Measurements from ENCODE around the gene LMO1.

The LMO1 gene

DNA sequence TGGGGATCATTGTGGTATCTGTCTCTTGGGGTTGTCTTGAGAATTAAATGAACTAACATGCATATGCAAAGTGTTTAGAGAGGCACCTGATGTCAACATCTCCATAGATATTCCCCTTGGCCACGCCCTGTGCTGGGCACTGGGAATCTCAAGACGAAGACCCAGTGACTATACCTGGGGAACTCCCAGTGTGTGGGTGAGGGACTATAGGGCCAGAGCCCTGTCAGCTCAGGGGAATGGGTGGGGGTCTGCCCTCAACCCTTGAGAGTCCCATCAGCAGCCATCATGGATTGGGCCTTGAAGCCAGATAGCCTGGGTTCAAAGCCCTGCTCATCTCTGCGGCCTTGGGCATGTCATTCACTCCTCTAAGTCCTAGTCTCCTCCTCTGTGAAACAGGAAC lies 21.6 kb upstream of the LMO1 start:
- H3K9me3 ChIP-seq (ENCODE audit: low read length) = no peaks in the 10 kb centered on the region
- H3K4me3 ChIP-seq (ENCODE audit: low read length) = no peak overlapping the region
- H3K4me1 ChIP-seq (ENCODE audit: insufficient read depth, low read length) = peaks cover 43% of the 10 kb centered on the region
- no peaks in the 10 kb centered on the region for H3K27me3 ChIP-seq (ENCODE audit: insufficient read depth, low read length)
- H3K36me3 ChIP-seq (ENCODE audit: insufficient read depth, low read length) = no peaks in the 10 kb centered on the region
- H2AFZ ChIP-seq (ENCODE audit: low read depth, low read length) = no peak overlapping the region

DNA sequence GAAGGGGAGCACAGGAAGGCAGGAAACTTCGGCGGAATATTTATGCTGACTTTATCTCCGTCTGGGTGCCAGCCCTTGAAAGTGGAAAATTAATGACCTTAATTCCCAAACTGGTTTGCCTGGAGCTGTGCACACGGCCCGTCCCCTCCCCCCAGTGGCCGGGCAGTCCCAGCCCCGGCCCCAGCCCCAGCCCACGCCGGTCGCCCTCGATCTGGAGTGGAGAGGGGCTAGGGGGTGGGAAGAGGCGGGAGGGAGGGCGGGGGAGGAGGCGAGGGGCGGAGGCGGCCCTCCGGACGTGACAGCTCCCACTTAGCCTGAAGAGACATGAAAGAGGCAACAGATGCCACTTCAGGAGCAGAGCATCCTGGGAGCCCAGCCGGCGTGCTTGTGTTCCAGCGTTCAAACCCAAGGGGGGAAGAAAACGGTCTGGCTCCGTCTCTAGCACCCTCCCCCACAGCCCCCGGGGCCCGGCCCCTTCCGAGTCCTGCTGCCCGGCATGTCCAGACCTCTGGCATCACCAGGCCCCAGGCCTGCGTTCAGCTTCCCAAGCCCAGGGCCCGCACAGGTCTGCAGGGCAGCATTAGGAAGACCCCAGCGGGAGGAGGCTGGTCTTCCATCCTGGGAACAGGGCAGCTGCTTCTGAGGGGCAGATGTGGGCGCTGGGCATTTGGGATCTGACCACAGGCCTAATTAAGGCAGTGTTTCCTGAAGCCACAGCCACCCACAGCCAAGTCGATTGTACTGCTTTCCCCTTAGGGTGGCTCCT lies 20.0 kb upstream of the LMO1 start:
- H3K4me1 ChIP-seq (ENCODE audit: insufficient read depth, low read length) = peaks cover 27% of the 10 kb centered on the region
- H2AFZ ChIP-seq (ENCODE audit: low read depth, low read length) = peak overlapping the region; percentile 77
- H3K9me3 ChIP-seq (ENCODE audit: low read length) = no peaks in the 10 kb centered on the region
- H3K27me3 ChIP-seq (ENCODE audit: insufficient read depth, low read length) = no peaks in the 10 kb centered on the region
- no peaks in the 10 kb centered on the region for H3K36me3 ChIP-seq (ENCODE audit: insufficient read depth, low read length)
- peak overlapping the region; percentile 20 for H3K4me3 ChIP-seq (ENCODE audit: low read length)

DNA sequence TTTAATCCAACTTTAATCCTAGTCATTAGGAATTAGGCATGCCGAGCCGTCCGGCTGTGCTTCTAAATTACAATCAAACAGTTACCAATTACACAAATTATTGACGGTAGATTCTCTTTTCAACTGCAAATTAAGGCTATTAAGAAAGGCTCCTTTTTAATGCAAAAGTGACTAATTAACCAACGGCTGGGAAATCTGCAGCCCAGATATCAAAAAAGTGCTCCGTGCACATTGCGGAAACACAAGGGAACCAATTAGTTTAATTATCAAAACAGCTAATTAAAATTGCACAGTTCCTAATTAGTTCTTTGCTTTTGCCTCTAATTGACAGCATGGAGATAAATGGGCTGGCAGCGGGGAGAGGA lies 19.4 kb upstream of the LMO1 start:
- Histone ChIP-seq H3K27me3 (ENCODE audit: insufficient read depth, low read length) (no peaks in the 10 kb centered on the region), H3K9me3 (ENCODE audit: low read length) (no peaks in the 10 kb centered on the region), H3K4me3 (ENCODE audit: low read length) (peak overlapping the region; percentile 20), H3K36me3 (ENCODE audit: insufficient read depth, low read length) (no peaks in the 10 kb centered on the region), H2AFZ (ENCODE audit: low read depth, low read length) (peak overlapping the region; percentile 71), H3K4me1 (ENCODE audit: insufficient read depth, low read length) (peaks cover 23% of the 10 kb centered on the region)

DNA sequence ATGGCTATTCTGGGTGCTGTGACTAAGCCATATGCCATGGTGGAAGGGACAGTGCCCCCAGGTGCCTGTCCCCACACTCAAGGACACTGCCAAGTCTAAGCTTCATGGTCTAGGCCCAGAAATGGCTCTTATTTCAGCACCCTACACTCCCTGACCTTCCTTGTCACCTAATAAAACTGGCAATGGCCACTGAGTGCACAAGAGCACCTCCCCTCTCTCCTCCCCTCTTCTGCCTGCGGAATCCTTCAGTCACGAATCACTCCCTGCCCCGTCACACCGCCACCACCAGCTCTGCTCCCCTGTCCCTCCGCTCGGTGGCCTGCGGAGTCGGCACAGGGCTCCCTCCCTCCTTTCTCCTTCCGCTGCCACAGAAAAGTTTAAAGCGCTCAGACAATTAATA lies 19.0 kb upstream of the LMO1 start:
- H3K27me3 ChIP-seq (ENCODE audit: insufficient read depth, low read length) = no peaks in the 10 kb centered on the region

DNA sequence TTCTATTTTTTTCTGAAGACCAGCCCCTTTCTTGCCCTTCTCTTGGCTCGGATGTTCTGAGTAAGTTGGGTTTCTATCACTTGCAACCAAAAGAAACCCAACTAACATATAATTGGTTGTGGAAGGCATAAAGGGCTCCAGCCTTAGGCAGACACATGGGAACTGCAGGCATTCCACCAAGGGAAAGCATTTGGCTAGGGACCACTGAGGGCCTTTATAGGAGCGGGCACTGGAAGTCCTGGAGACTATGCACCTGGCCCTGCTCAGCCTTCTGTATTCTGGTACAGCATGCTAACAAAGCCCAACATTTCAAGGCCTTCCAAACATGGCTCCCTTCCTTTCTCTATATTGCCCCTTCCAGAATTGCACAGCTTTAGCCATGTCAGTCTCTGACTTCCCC lies 17.6 kb upstream of the LMO1 start:
- Histone ChIP-seq H3K27me3 (ENCODE audit: insufficient read depth, low read length) (no peaks in the 10 kb centered on the region), H2AFZ (ENCODE audit: low read depth, low read length) (no peak overlapping the region), H3K9me3 (ENCODE audit: low read length) (no peaks in the 10 kb centered on the region), H3K4me3 (ENCODE audit: low read length) (no peak overlapping the region), H3K36me3 (ENCODE audit: insufficient read depth, low read length) (no peaks in the 10 kb centered on the region), H3K4me1 (ENCODE audit: insufficient read depth, low read length) (peaks cover 23% of the 10 kb centered on the region)

More for the DNA sequence above, 19.0 kb upstream of the LMO1 start:
- H3K36me3 ChIP-seq (ENCODE audit: insufficient read depth, low read length) = no peaks in the 10 kb centered on the region
- peaks cover 23% of the 10 kb centered on the region for H3K4me1 ChIP-seq (ENCODE audit: insufficient read depth, low read length)
- no peaks in the 10 kb centered on the region for H3K9me3 ChIP-seq (ENCODE audit: low read length)
- no peak overlapping the region for H3K4me3 ChIP-seq (ENCODE audit: low read length)
- H2AFZ ChIP-seq (ENCODE audit: low read depth, low read length) = no peak overlapping the region

DNA sequence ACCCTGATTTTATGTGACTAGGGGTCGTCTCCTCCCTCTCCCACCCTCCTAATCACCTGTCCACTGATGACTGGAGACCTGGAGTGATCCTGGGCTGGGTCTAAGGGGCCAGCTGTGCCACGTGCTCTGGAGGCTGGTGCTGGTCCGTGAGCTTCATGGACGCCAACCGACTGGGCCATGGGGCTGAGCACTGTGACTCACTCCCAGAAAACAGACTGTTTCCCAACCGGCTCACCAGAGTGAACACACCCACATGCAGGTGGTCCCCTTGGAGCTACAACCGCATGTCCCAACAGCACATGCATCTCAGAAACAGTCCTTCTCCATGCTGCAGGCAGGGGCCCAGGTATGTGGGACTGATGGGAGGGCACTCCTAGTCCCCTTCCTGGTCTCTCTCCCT lies 14.0 kb upstream of the LMO1 start:
- Histone ChIP-seq H3K4me1 (ENCODE audit: insufficient read depth, low read length) (peaks cover 4% of the 10 kb centered on the region), H3K9me3 (ENCODE audit: low read length) (no peaks in the 10 kb centered on the region), H2AFZ (ENCODE audit: low read depth, low read length) (no peak overlapping the region), H3K4me3 (ENCODE audit: low read length) (no peak overlapping the region), H3K27me3 (ENCODE audit: insufficient read depth, low read length) (no peaks in the 10 kb centered on the region), H3K36me3 (ENCODE audit: insufficient read depth, low read length) (no peaks in the 10 kb centered on the region)

GRCh38 chr11:8276528-8276927 lies 12.8 kb upstream of the LMO1 start:
- Histone ChIP-seq H2AFZ (ENCODE audit: low read depth, low read length) (no peak overlapping the region), H3K27me3 (ENCODE audit: insufficient read depth, low read length) (peaks cover under 1% of the 10 kb centered on the region), H3K4me3 (ENCODE audit: low read length) (no peak overlapping the region), H3K4me1 (ENCODE audit: insufficient read depth, low read length) (no peaks in the 10 kb centered on the region), H3K9me3 (ENCODE audit: low read length) (no peaks in the 10 kb centered on the region), H3K36me3 (ENCODE audit: insufficient read depth, low read length) (no peaks in the 10 kb centered on the region)

GRCh38 chr11:8273287-8273686 lies 9.6 kb upstream of the LMO1 start:
- no peak overlapping the region for H2AFZ ChIP-seq (ENCODE audit: low read depth, low read length)
- no peaks in the 10 kb centered on the region for H3K36me3 ChIP-seq (ENCODE audit: insufficient read depth, low read length)
- no peak overlapping the region for H3K4me3 ChIP-seq (ENCODE audit: low read length)
- H3K4me1 ChIP-seq (ENCODE audit: insufficient read depth, low read length) = peaks cover 7% of the 10 kb centered on the region
- H3K9me3 ChIP-seq (ENCODE audit: low read length) = no peaks in the 10 kb centered on the region
- peaks cover 29% of the 10 kb centered on the region for H3K27me3 ChIP-seq (ENCODE audit: insufficient read depth, low read length)

GRCh38 chr11:8271106-8271886 lies 7.6 kb upstream of the LMO1 start:
- Histone ChIP-seq H3K36me3 (ENCODE audit: insufficient read depth, low read length) (no peaks in the 10 kb centered on the region), H2AFZ (ENCODE audit: low read depth, low read length) (no peak overlapping the region), H3K27me3 (ENCODE audit: insufficient read depth, low read length) (peaks cover 49% of the 10 kb centered on the region), H3K4me1 (ENCODE audit: insufficient read depth, low read length) (peaks cover 7% of the 10 kb centered on the region), H3K4me3 (ENCODE audit: low read length) (no peak overlapping the region), H3K9me3 (ENCODE audit: low read length) (no peaks in the 10 kb centered on the region)

GRCh38 chr11:8269636-8270035 lies 6.0 kb upstream of the LMO1 start:
- Histone ChIP-seq H3K4me1 (ENCODE audit: insufficient read depth, low read length) (peaks cover 7% of the 10 kb centered on the region), H3K27me3 (ENCODE audit: insufficient read depth, low read length) (peaks cover 56% of the 10 kb centered on the region), H3K9me3 (ENCODE audit: low read length) (no peaks in the 10 kb centered on the region), H3K4me3 (ENCODE audit: low read length) (no peak overlapping the region), H3K36me3 (ENCODE audit: insufficient read depth, low read length) (no peaks in the 10 kb centered on the region), H2AFZ (ENCODE audit: low read depth, low read length) (no peak overlapping the region)

DNA sequence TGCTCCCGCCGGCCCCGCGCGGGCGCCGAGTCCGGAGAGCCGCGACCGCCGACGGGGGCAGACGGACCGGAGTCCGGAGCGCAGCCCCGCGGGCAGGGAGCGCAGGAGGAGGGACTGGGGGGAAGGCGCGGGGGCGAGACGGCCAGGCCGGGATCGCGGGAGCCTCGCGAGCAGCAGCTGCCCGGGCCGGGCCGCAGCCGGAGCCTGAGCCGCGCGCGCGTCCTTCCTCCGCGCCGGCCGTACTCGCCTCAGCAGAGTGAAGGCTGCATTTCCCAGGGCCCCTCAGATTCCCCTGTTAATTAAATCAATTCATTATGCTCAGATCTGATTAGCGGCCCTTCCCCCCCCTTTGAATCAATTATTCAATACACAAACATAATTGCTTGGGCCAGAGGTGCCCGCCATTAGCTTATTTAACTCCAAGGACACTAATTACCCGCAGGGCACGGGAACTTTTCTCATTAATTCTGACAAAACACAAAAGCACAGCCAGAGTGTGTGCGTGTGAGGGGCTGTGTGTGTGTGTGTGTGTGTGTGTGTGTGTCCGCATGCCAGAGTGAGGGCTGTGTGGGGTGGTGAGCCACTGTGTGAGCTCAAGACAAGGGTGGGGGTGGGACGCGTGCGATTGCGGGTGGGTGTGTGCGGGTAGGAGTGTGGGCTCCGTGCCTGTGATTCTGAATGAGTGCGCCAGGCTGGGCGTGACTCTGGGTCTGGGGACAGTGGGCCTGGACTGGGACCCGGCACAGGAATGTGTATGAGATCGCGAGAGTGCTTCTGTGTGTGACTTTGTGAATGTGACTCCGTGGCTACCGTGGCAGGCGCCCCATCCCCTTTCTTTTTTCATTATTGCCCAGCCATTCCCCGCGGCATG lies 5.1 kb upstream of the LMO1 start:
- H3K4me3 ChIP-seq (ENCODE audit: low read length) = peak overlapping the region; percentile 35
- no peaks in the 10 kb centered on the region for H3K36me3 ChIP-seq (ENCODE audit: insufficient read depth, low read length)
- H3K4me1 ChIP-seq (ENCODE audit: insufficient read depth, low read length) = peaks cover 7% of the 10 kb centered on the region
- no peaks in the 10 kb centered on the region for H3K9me3 ChIP-seq (ENCODE audit: low read length)
- peaks cover 56% of the 10 kb centered on the region for H3K27me3 ChIP-seq (ENCODE audit: insufficient read depth, low read length)
- peak overlapping the region; percentile 56 for H2AFZ ChIP-seq (ENCODE audit: low read depth, low read length)

DNA sequence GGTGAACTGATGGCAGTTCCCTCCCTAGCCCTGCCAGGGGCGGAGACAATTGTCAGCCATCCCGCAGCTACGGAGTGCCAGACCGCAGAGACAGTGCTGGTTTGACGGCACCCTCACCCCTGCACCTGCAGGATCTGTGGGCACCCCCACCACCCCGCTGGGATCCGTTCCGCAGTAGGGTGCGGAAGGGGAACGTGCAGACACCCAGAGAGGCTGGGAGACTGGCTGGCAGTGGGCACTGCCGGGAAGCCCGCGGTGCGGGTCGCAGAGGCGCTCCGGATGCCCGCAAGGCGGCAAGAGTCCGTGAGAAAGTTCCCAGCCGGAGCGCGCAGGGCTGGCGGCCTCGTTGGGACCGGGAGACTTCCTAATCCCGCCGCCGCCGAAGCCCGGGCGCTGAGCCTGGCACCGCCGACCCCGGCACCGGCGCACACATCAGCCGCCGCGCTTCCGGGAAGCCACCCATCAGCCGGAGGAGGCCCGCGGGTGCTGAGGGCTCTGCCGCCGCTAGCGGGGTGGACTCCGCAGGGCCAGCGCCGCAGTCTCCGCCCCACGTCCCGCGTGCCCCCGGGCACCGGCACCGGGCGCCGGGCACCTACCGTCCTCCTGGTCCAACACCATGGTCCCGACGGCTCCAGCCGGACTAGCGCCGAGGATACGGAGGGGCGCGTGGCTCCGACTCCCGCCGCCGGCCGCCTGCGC lies 4.3 kb upstream of the LMO1 start:
- peaks cover 12% of the 10 kb centered on the region for H3K4me1 ChIP-seq (ENCODE audit: insufficient read depth, low read length)
- H3K27me3 ChIP-seq (ENCODE audit: insufficient read depth, low read length) = peaks cover 56% of the 10 kb centered on the region
- H3K4me3 ChIP-seq (ENCODE audit: low read length) = peak overlapping the region; percentile 35
- H2AFZ ChIP-seq (ENCODE audit: low read depth, low read length) = peak overlapping the region; percentile 56
- no peaks in the 10 kb centered on the region for H3K9me3 ChIP-seq (ENCODE audit: low read length)
- H3K36me3 ChIP-seq (ENCODE audit: insufficient read depth, low read length) = no peaks in the 10 kb centered on the region

All from neuron (in vitro differentiated cells).